Measurements from ENCODE around the gene PSMC3IP. TPM values are rescaled to one million over a fixed set of nuclear protein-coding genes. Genes with fewer than 3 reads are reported as not detected.

The PSMC3IP gene
- total RNA-seq, 1 experiment from 2014 or later: 31.9 TPM

GRCh38 chr17:42527932-42528331, 49.6 kb downstream of the PSMC3IP start:
- no TSS peak for BruUV-seq (replicated peaks)
- no peak for DNase-seq (ENCODE audit: low spot score)
- H3K9me3 ChIP-seq (ENCODE audit: low read depth, low read length, poor library complexity, severe bottlenecking): no peaks in the 10 kb centered on the region
- H3K36me3 ChIP-seq (ENCODE audit: insufficient read depth, low read length, poor library complexity, severe bottlenecking): no peaks in the 10 kb centered on the region
- H3K27ac ChIP-seq (ENCODE audit: low read depth, low read length, poor library complexity, severe bottlenecking): no peak overlapping the region
- H3K4me1 ChIP-seq (ENCODE audit: insufficient read depth, low read length, poor library complexity, severe bottlenecking): no peaks in the 10 kb centered on the region
- no peak overlapping the region for H3K4me3 ChIP-seq (ENCODE audit: low read depth, low read length, poor library complexity, severe bottlenecking)
- ChIA-PET POLR2A (ENCODE audit: low non-redundant PET) (no interaction called here), CTCF (interaction anchor here (0.6 to 1.1 kb wide), 6 partner anchors 10 to 215 kb away, joined by 3 to 16 read pairs (median 4); no protein-coding TSS in a partner anchor)
- intact Hi-C loops (cut with micrococcal nuclease; ENCODE audit: unreplicated experiment): loop anchor here (10.0 kb wide), 1 partner anchor 213 kb away; no protein-coding TSS in a partner anchor
- no peaks in the 10 kb centered on the region for H3K27me3 ChIP-seq (replicated peaks; ENCODE audit: insufficient read depth, low read depth, low read length, poor library complexity)
- TF ChIP-seq EZH2 (IDR thresholded peaks at IDR 0.05; ENCODE audit: borderline replicate concordance, low read depth, low read length, poor library complexity, severe bottlenecking) (no peak), CTCF (conservative IDR thresholded peaks at IDR 0.05; ENCODE audit: low read depth, low read length) (no peak)

DNA sequence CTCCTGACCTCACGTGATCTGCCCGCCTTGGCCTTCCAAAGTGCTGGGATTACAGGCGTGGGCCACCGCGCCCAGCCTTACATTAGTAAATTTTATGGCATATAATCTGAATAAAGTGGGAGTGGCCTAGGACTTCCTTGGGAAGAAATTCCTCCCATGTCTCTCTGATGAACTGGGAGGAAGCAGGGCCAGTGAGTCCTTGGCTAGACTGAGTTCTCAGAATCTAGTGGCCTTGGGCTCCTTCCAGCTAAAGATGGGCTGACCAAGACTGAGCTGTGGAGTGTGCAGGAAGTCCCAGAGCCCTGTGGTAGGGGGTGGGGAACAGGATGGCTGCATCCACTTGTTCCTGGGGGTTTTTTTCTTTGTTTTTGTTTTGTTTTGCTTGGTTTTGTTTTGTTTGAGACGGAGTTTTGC, 51.5 kb downstream of the PSMC3IP start:
- no peak for DNase-seq (ENCODE audit: low spot score)
- no TSS peak for BruUV-seq (replicated peaks)
- TF ChIP-seq CTCF (conservative IDR thresholded peaks at IDR 0.05; ENCODE audit: low read depth, low read length): no peak
- ChIA-PET CTCF (no interaction called here), POLR2A (ENCODE audit: low non-redundant PET) (no interaction called here)
- Histone ChIP-seq H3K4me1 (ENCODE audit: insufficient read depth, low read length, poor library complexity, severe bottlenecking) (no peaks in the 10 kb centered on the region), H3K9me3 (ENCODE audit: low read depth, low read length, poor library complexity, severe bottlenecking) (no peaks in the 10 kb centered on the region), H3K27me3 (replicated peaks; ENCODE audit: insufficient read depth, low read depth, low read length, poor library complexity) (no peaks in the 10 kb centered on the region), H3K36me3 (ENCODE audit: insufficient read depth, low read length, poor library complexity, severe bottlenecking) (no peaks in the 10 kb centered on the region), H3K27ac (ENCODE audit: low read depth, low read length, poor library complexity, severe bottlenecking) (no peak overlapping the region), H3K4me3 (ENCODE audit: low read depth, low read length, poor library complexity, severe bottlenecking) (no peak overlapping the region)
- intact Hi-C loops (cut with micrococcal nuclease; ENCODE audit: unreplicated experiment): loop anchor here (10.0 kb wide), 1 partner anchor 211 kb away; no protein-coding TSS in a partner anchor

GRCh38 chr17:42525221-42525620, 52.3 kb downstream of the PSMC3IP start:
- DNase-seq (ENCODE audit: low spot score): no peak
- intact Hi-C loops (cut with micrococcal nuclease; ENCODE audit: unreplicated experiment): loop anchor here (10.0 kb wide), 1 partner anchor 210 kb away; no protein-coding TSS in a partner anchor
- H3K4me3 ChIP-seq (ENCODE audit: low read depth, low read length, poor library complexity, severe bottlenecking): no peak overlapping the region
- no peaks in the 10 kb centered on the region for H3K27me3 ChIP-seq (replicated peaks; ENCODE audit: insufficient read depth, low read depth, low read length, poor library complexity)
- no peaks in the 10 kb centered on the region for H3K36me3 ChIP-seq (ENCODE audit: insufficient read depth, low read length, poor library complexity, severe bottlenecking)
- TF ChIP-seq EZH2 (IDR thresholded peaks at IDR 0.05; ENCODE audit: borderline replicate concordance, low read depth, low read length, poor library complexity, severe bottlenecking): no peak
- TF ChIP-seq CTCF (conservative IDR thresholded peaks at IDR 0.05; ENCODE audit: low read depth, low read length): no peak
- H3K27ac ChIP-seq (ENCODE audit: low read depth, low read length, poor library complexity, severe bottlenecking): no peak overlapping the region
- no TSS peak for BruUV-seq (replicated peaks)
- H3K4me1 ChIP-seq (ENCODE audit: insufficient read depth, low read length, poor library complexity, severe bottlenecking): peaks cover 1% of the 10 kb centered on the region
- no peaks in the 10 kb centered on the region for H3K9me3 ChIP-seq (ENCODE audit: low read depth, low read length, poor library complexity, severe bottlenecking)
- POLR2A ChIA-PET (ENCODE audit: low non-redundant PET): no interaction called here
- CTCF ChIA-PET: no interaction called here
